Measurements from ENCODE around the gene SREK1.

The SREK1 gene

DNA sequence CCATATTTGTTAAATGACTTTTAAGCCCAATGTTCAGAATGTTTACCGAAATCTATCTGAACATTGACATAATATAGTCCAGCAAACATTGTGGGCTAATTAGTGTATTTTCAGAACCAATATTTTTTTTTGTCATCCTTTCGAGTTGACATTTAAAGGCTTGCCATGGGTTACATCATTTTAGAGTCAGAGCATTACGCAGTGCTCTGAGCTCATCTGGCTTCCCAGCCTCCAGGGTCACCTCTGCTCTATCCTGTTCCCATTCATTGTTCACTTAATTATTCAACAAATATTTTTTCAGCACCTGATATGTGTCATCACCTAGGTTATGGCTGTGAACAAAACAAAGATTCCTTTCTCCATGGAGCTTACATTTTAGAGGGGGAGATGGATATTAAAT, 80.2 kb downstream of the SREK1 start:
- no peak for DNase-seq

GRCh38 chr5:66224773-66225553, 80.9 kb downstream of the SREK1 start:
- DNase-seq, result no peak

DNA sequence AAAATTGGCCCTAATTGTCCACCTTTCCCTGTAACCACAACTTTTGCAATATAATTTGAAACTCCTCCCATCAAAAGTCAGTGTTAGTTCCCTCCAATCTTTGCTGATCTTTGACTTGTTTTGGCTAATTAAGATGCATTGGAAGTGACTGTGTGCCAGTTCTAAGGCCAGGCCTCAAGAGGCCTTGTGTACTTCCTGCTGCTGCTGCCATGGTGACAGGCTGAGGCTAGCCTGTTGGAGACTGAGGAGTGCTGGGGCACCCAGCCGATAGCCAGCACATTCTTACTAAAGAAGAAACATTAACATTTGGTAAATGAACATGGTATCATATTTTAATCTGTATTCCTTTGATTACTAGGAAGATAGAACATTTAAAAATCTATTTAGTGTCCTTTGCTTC, 86.5 kb downstream of the SREK1 start:
- DNase-seq, result no peak

DNA sequence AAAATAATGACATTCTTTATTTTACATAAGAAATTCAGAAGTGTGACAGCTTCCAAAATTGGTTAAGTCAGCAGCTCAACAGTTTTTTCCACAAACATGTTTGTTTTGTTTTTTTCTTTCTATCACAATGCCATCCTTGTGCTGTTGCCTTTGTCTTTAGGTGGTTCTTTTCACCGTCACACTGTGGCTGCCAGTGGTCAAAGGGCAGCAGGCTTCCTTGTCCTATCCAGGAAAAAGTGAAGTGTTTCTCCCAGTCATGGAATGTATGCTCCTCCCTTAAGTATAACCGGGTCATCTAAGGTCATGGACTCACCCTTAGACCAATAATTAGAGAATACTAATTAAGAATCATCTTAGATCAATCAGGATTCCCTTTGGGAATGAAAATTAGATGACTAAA, 87.4 kb downstream of the SREK1 start:
- no peak for DNase-seq

DNA sequence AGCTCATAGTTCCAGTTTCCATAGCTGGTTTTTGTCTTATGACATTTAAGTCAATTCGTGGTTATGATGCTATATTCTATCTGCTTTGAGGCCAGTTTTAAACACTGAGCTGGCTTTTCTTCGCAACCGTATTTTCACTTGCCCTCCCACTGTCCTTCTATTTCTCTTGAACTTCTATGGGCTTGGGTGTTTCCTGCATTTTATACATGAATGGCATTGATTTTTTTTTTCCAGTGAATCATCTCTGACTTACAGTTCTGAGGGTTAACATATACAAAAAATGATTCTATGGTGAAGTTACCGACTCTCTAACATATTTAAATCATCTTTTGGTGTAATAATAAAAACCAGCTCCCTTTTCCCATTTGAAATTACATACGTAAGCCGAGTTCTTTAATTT, 88.2 kb downstream of the SREK1 start:
- no peak for DNase-seq

DNA sequence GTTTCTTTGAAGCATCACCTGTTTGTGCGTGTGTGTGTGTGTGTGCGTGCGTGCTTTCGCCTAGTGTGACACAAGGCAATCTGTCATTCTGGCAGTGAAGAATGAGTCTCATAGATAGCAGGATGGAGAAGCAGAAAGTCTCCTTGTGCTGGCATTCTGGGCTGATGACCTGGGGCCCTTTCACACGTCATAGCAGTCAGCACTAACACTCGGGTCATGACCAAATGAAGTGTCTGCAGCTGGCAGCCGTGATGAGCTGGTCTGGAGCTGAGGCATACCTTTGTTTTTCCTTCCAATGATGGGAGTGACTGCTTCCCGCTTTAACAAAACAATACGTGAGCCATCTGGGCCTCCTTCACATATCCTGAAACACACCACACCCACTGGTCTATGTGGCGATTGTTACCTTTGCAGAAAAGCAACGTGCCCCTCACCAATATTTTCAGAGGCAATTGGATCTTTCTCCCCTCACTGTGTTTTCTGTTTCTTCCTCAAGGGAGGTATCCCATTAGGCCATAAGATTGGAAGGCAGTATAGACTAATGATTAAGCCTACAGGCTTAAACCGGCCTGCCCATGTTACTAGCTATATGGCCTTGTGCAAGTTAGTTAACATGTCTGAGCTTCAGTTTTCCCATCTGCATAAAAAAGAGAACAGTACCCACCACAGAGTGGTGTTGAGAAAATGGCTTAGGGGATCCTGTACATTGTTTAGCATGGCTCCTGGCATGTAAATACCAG, 88.8 kb downstream of the SREK1 start:
- no peak for DNase-seq

Data from DMS79 (cell line).